Peyer's patch (tissue), 4 donors: ENCODE results near the gene ZBTB37.

ENCODE experiments used
- CTCF ChIP-seq, 6 experiments: fragments of 450-650 bp in 4 of 6; fragments of 200-600 bp in 2 of 6; sonication (generic) in 1 of 6; IDR thresholded peaks; one replicate each; pipeline ENCODE4 v1.5.1; 2017 to 2019; ENCODE audit warnings: antibody characterized with exemption in 6 of 6, mild to moderate bottlenecking in 3 of 6, moderate library complexity in 1 of 6
- POLR2A ChIP-seq, 2 donors: fragments of 450-650 bp; IDR thresholded peaks; one replicate each; pipeline ENCODE4 v1.5.1; 2017; ENCODE audit warnings: antibody characterized with exemption in 2 of 2, mild to moderate bottlenecking in 2 of 2, moderate library complexity in 2 of 2

GRCh38 chr1:173866413-173867115 is 1.6 kb upstream of the ZBTB37 start:
- TF ChIP-seq CTCF (IDR thresholded peaks at IDR 0.05) (no peak), POLR2A (IDR thresholded peaks at IDR 0.05) (no peak)
